GM06990 (cell line): ENCODE results near the gene KCNK5.

Source experiments
- DNase-seq: peaks from one replicate; pipeline ENCODE4 v3.0.0-alpha.2; 2011; ENCODE audit not compliant: insufficient read length; ENCODE audit errors: extremely low read depth
- H3K27me3 ChIP-seq: replicated peaks from 2 replicates; pipeline ENCODE4 v1.6.0; 2011; ENCODE audit warnings: low read length; ENCODE audit not compliant: control insufficient read depth, insufficient read depth
- H3K36me3 ChIP-seq: 2 replicates; pipeline ENCODE4 v1.5.1; 2011; ENCODE audit warnings: low read length; ENCODE audit not compliant: control insufficient read depth, insufficient read depth
- H3K4me3 ChIP-seq: replicated peaks from 2 replicates; pipeline ENCODE4 v1.5.1; 2011; ENCODE audit warnings: low read depth, mild to moderate bottlenecking, control low read depth, low read length
- CTCF ChIP-seq: IDR thresholded peaks from 2 replicates; pipeline ENCODE4 v1.5.1; 2011; ENCODE audit warnings: low read length, control low read depth, mild to moderate bottlenecking, inconsistent platforms; ENCODE audit not compliant: insufficient read depth, poor library complexity, severe bottlenecking

The KCNK5 gene

GRCh38 chr6:39209911-39210310, 19.4 kb downstream of the KCNK5 start:
- Histone ChIP-seq H3K4me3 (no peak overlapping the region), H3K36me3 (no peaks in the 10 kb centered on the region), H3K27me3 (no peaks in the 10 kb centered on the region)
- DNase-seq, result no peak
- no peak for TF ChIP-seq CTCF

DNA sequence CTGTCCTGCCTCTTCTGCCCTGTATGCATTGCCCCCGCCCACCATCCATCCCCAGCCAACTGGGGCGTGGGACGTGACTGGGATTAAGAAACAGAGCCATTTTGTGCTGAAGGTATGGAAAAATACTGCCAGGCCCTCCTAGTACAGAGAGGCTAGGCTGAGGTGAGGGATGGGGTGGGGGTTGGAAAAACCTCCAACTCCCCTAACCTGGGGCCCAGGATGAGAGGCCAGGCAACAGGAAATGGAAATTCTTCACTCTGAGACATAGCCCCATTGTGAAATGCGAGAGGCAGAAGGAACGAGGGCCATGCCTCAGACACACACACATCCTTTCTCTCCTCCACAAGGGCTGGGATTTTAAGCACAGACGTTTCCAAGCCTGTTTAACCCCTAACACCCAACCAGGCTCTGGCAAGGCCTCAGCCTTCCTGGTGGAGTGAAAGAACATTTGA, 19.9 kb downstream of the KCNK5 start:
- Histone ChIP-seq H3K27me3 (no peaks in the 10 kb centered on the region), H3K4me3 (no peak overlapping the region), H3K36me3 (no peaks in the 10 kb centered on the region)
- no peak for TF ChIP-seq CTCF
- DNase-seq, result no peak

GRCh38 chr6:39208223-39208739, 21.0 kb downstream of the KCNK5 start:
- no peak for TF ChIP-seq CTCF
- Histone ChIP-seq H3K36me3 (no peaks in the 10 kb centered on the region), H3K4me3 (no peak overlapping the region), H3K27me3 (no peaks in the 10 kb centered on the region)
- DNase-seq, result no peak

DNA sequence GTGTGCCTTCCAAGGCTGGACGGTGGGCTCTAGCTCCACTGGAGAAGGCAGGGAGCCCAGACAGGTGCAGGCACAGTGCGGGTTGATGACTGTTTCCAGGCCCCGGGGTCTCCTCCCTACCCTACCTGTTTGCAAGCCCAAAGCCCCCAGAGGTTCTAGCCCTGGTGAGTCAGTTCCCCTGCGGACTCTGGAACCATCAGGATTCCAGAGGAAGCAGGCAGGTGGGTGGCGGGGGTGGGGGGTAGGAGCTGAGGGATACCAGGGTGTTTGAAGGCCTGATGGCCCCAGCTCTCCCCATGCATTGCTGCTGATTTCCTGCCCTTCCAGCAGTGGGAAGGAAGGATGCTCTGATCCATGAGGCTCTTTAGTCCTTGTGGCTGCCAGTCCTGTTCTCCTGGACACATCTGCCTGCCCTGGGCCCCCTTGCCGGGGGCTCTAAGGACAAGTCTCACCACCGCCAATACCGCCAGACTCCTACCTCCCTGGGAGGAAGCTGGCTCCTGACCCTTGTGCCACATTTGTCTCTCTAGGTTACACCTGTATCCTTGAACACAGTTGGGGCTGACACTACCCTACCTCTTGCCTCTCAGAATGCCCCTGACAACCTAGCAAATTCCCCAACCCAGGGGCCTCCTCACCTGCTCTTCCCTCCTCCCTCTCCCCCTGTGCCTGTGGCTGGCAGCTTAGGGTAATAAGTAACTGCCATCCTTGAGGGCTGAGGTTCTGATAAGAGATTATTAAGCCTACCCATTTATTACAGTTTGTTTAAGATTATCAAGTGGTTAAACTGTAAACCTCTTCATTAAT, 21.7 kb downstream of the KCNK5 start:
- Histone ChIP-seq H3K36me3 (no peaks in the 10 kb centered on the region), H3K4me3 (no peak overlapping the region), H3K27me3 (no peaks in the 10 kb centered on the region)
- DNase-seq, result no peak
- TF ChIP-seq CTCF, result no peak

- TF ChIP-seq CTCF, result no peak
- Histone ChIP-seq H3K4me3 (no peak overlapping the region), H3K36me3 (no peaks in the 10 kb centered on the region), H3K27me3 (no peaks in the 10 kb centered on the region)
- DNase-seq, result no peak
Measured at GRCh38 chr6:39206250-39206721, 23.0 kb downstream of the KCNK5 start.
